Muscle layer of colon (tissue), 2 donors: ENCODE measurements around the gene RIMS1.
"Not testable (repeated sequence)": the region's sequence is repeated elsewhere in the genome, so short reads cannot be mapped to it uniquely, and the experiment has no call there.

Experiments
- H3K27ac ChIP-seq: one replicate; pipeline ENCODE4 v1.7.0; 2013; ENCODE audit warnings: low read depth, mild to moderate bottlenecking, low read length, moderate library complexity
- H3K27me3 ChIP-seq, 2 donors: one replicate each; pipeline ENCODE4 v1.7.0; 2013; ENCODE audit warnings: low read length in 2 of 2, mild to moderate bottlenecking in 2 of 2; ENCODE audit not compliant: insufficient read depth in 2 of 2, control insufficient read depth in 1 of 2
- H3K36me3 ChIP-seq: one replicate; pipeline ENCODE4 v1.7.0; 2013; ENCODE audit warnings: mild to moderate bottlenecking, low read length; ENCODE audit not compliant: insufficient read depth
- H3K4me1 ChIP-seq: one replicate; pipeline ENCODE4 v1.7.0; 2013; ENCODE audit warnings: mild to moderate bottlenecking, low read length; ENCODE audit not compliant: insufficient read depth
- H3K4me3 ChIP-seq, 2 donors: one replicate each; pipeline ENCODE4 v1.7.0; 2013; ENCODE audit warnings: low read length in 2 of 2, low read depth in 1 of 2, mild to moderate bottlenecking in 1 of 2, moderate library complexity in 1 of 2
- H3K9ac ChIP-seq: one replicate; pipeline ENCODE4 v1.7.0; 2013; ENCODE audit warnings: low read length
- H3K9me3 ChIP-seq: one replicate; pipeline ENCODE4 v1.7.0; 2013; ENCODE audit warnings: mild to moderate bottlenecking, low read length
- donor health status: abdominal sarcoma.
- donor health status: Adenocarcinoma of cecum.

Gene RIMS1

GRCh38 chr6:72290620-72291019, 404.3 kb downstream of the RIMS1 start:
- Histone ChIP-seq H3K9me3 (no peaks in the 10 kb centered on the region), H3K4me3 (no peak overlapping the region), H3K27me3 (no peaks in the 10 kb centered on the region), H3K36me3 (no peaks in the 10 kb centered on the region), H3K4me1 (no peaks in the 10 kb centered on the region), H3K9ac (no peak overlapping the region), H3K27ac (no peak overlapping the region)

GRCh38 chr6:72296375-72296774, 410.0 kb downstream of the RIMS1 start:
- H3K4me3 ChIP-seq = no peak overlapping the region
- H3K36me3 ChIP-seq = no peaks in the 10 kb centered on the region
- no peak overlapping the region for H3K9ac ChIP-seq
- no peaks in the 10 kb centered on the region for H3K4me1 ChIP-seq
- no peaks in the 10 kb centered on the region for H3K27me3 ChIP-seq
- no peaks in the 10 kb centered on the region for H3K9me3 ChIP-seq
- H3K27ac ChIP-seq = no peak overlapping the region

GRCh38 chr6:72305971-72306370, 419.6 kb downstream of the RIMS1 start:
- no peaks in the 10 kb centered on the region for H3K27me3 ChIP-seq

GRCh38 chr6:72316675-72317380, 430.5 kb downstream of the RIMS1 start:
- H3K36me3 ChIP-seq = no peaks in the 10 kb centered on the region
- no peaks in the 10 kb centered on the region for H3K4me1 ChIP-seq
- H3K27me3 ChIP-seq = no peaks in the 10 kb centered on the region
- no peak overlapping the region for H3K27ac ChIP-seq
- H3K9me3 ChIP-seq = no peaks in the 10 kb centered on the region
- no peak overlapping the region for H3K4me3 ChIP-seq
- H3K9ac ChIP-seq = no peak overlapping the region

More at GRCh38 chr6:72305971-72306370, 419.6 kb downstream of the RIMS1 start:
- Histone ChIP-seq H3K9me3 (no peaks in the 10 kb centered on the region), H3K9ac (no peak overlapping the region), H3K36me3 (no peaks in the 10 kb centered on the region), H3K4me3 (no peak overlapping the region), H3K4me1 (no peaks in the 10 kb centered on the region), H3K27ac (no peak overlapping the region)

- Histone ChIP-seq H3K27me3 (no peaks in the 10 kb centered on the region), H3K36me3 (no peaks in the 10 kb centered on the region), H3K4me3 (no peak overlapping the region), H3K4me1 (no peaks in the 10 kb centered on the region), H3K9me3 (no peaks in the 10 kb centered on the region), H3K9ac (no peak overlapping the region), H3K27ac (no peak overlapping the region)
Measured at GRCh38 chr6:72321788-72322187, 435.4 kb downstream of the RIMS1 start.

GRCh38 chr6:72322771-72323170, 436.4 kb downstream of the RIMS1 start:
- H3K4me1 ChIP-seq = no peaks in the 10 kb centered on the region
- no peak overlapping the region for H3K27ac ChIP-seq
- H3K9me3 ChIP-seq = no peaks in the 10 kb centered on the region
- H3K36me3 ChIP-seq = no peaks in the 10 kb centered on the region
- no peak overlapping the region for H3K9ac ChIP-seq
- H3K4me3 ChIP-seq = no peak overlapping the region
- no peaks in the 10 kb centered on the region for H3K27me3 ChIP-seq

- Histone ChIP-seq H3K27ac (no peak overlapping the region), H3K9me3 (no peaks in the 10 kb centered on the region), H3K27me3 (no peaks in the 10 kb centered on the region), H3K4me3 (no peak overlapping the region), H3K4me1 (no peaks in the 10 kb centered on the region), H3K36me3 (no peaks in the 10 kb centered on the region), H3K9ac (no peak overlapping the region)
Measured at GRCh38 chr6:72324591-72324990, 438.2 kb downstream of the RIMS1 start.

- Histone ChIP-seq H3K27me3 (no peaks in the 10 kb centered on the region), H3K9ac (no peak overlapping the region)
Measured at GRCh38 chr6:72328775-72329174, 442.4 kb downstream of the RIMS1 start.

GRCh38 chr6:72335203-72335602, 448.9 kb downstream of the RIMS1 start:
- H3K36me3 ChIP-seq, H3K27me3 ChIP-seq, H3K4me3 ChIP-seq, H3K4me1 ChIP-seq, H3K9ac ChIP-seq, H3K9me3 ChIP-seq, H3K27ac ChIP-seq: not testable (repeated sequence)

More at GRCh38 chr6:72328775-72329174, 442.4 kb downstream of the RIMS1 start:
- no peak overlapping the region for H3K4me3 ChIP-seq
- H3K9me3 ChIP-seq = no peaks in the 10 kb centered on the region
- no peak overlapping the region for H3K27ac ChIP-seq
- H3K36me3 ChIP-seq = no peaks in the 10 kb centered on the region
- H3K4me1 ChIP-seq = no peaks in the 10 kb centered on the region

- H3K4me3 ChIP-seq = no peak overlapping the region
- H3K27me3 ChIP-seq = no peaks in the 10 kb centered on the region
- H3K27ac ChIP-seq = no peak overlapping the region
- H3K36me3 ChIP-seq = no peaks in the 10 kb centered on the region
- no peaks in the 10 kb centered on the region for H3K4me1 ChIP-seq
- H3K9ac ChIP-seq = no peak overlapping the region
- H3K9me3 ChIP-seq = no peaks in the 10 kb centered on the region
Measured at GRCh38 chr6:72348926-72349325, 462.6 kb downstream of the RIMS1 start.

GRCh38 chr6:72350296-72350881, 464.0 kb downstream of the RIMS1 start:
- H3K9ac ChIP-seq = no peak overlapping the region
- H3K4me1 ChIP-seq = no peaks in the 10 kb centered on the region
- no peak overlapping the region for H3K4me3 ChIP-seq
- no peaks in the 10 kb centered on the region for H3K9me3 ChIP-seq
- no peak overlapping the region for H3K27ac ChIP-seq
- no peaks in the 10 kb centered on the region for H3K36me3 ChIP-seq
- no peaks in the 10 kb centered on the region for H3K27me3 ChIP-seq
